ENCODE measurements around the gene HNRNPF.

The HNRNPF gene

GRCh38 chr10:43376046-43376635 lies 32.8 kb downstream of the HNRNPF start:
- Histone ChIP-seq H3K4me1 (ENCODE audit: control insufficient read depth, insufficient read depth, low read length) (no peaks in the 10 kb centered on the region), H3K4me3 (ENCODE audit: low read depth, low read length) (no peak overlapping the region), H3K9me3 (ENCODE audit: control insufficient read depth, insufficient read depth, low read depth, low read length) (no peaks in the 10 kb centered on the region), H3K27ac (ENCODE audit: extremely low read depth, low read depth, low read length) (no peak overlapping the region), H3K36me3 (ENCODE audit: control insufficient read depth in 2 of 2, insufficient read depth in 1 of 2, low read length in 2 of 2) (no peaks in the 10 kb centered on the region)
- peak; percentile 58 for TF ChIP-seq GLIS1 (tag by site-specific recombination; IDR thresholded peaks at IDR 0.05)
- TF ChIP-seq ZNF174 (tag by site-specific recombination; IDR thresholded peaks at IDR 0.05), result no peak
- 0 out of 2 replicates have a peak, but pooled peaks have one; percentile 32 for TF ChIP-seq GLIS2 (tag by site-specific recombination; IDR thresholded peaks at IDR 0.05)
- TF ChIP-seq ZIC2 (tag by site-specific recombination; IDR thresholded peaks at IDR 0.05), result 0 out of 2 replicates have a peak, but pooled peaks have one; percentile 10
- no peak for TF ChIP-seq SP2 (tag by site-specific recombination; IDR thresholded peaks at IDR 0.05)
- no peak for TF ChIP-seq INSM2 (tag by site-specific recombination; IDR thresholded peaks at IDR 0.05)
- no peak for TF ChIP-seq ZNF473 (tag by site-specific recombination; IDR thresholded peaks at IDR 0.05)
- peak; percentile 47; the same call in 1 of the 2 replicates for TF ChIP-seq PRDM10 (tag by site-specific recombination; IDR thresholded peaks at IDR 0.05)
- ChIA-PET CTCF (no interaction called here), POLR2A (no interaction called here)

GRCh38 chr10:43375401-43376020 lies 33.5 kb downstream of the HNRNPF start:
- TF ChIP-seq ZBTB7A (tag by site-specific recombination; IDR thresholded peaks at IDR 0.05; ENCODE audit: low read depth), result no peak
- TF ChIP-seq KLF1 (tag by site-specific recombination; IDR thresholded peaks at IDR 0.05), result 0 out of 2 replicates have a peak, but pooled peaks have one; percentile 11
- H3K4me1 ChIP-seq (ENCODE audit: control insufficient read depth, insufficient read depth, low read length), result no peaks in the 10 kb centered on the region
- H3K9me3 ChIP-seq (ENCODE audit: control insufficient read depth, insufficient read depth, low read depth, low read length), result no peaks in the 10 kb centered on the region
- no peak overlapping the region for H3K4me3 ChIP-seq (ENCODE audit: low read depth, low read length)
- H3K36me3 ChIP-seq (ENCODE audit: control insufficient read depth in 2 of 2, insufficient read depth in 1 of 2, low read length in 2 of 2), result no peaks in the 10 kb centered on the region
- H3K27ac ChIP-seq (ENCODE audit: extremely low read depth, low read depth, low read length), result no peak overlapping the region
- ChIA-PET POLR2A (no interaction called here), CTCF (no interaction called here)

GRCh38 chr10:43374194-43374593 lies 34.8 kb downstream of the HNRNPF start:
- CTCF ChIA-PET, result interaction anchor here (1.4 kb wide), 1 partner anchor 82 kb away, joined by 5 read pairs; no protein-coding TSS in a partner anchor
- Histone ChIP-seq H3K4me1 (ENCODE audit: control insufficient read depth, insufficient read depth, low read length) (no peaks in the 10 kb centered on the region), H3K9me3 (ENCODE audit: control insufficient read depth, insufficient read depth, low read depth, low read length) (no peaks in the 10 kb centered on the region), H3K4me3 (ENCODE audit: low read depth, low read length) (no peak overlapping the region), H3K27ac (ENCODE audit: extremely low read depth, low read depth, low read length) (no peak overlapping the region), H3K36me3 (ENCODE audit: control insufficient read depth in 2 of 2, insufficient read depth in 1 of 2, low read length in 2 of 2) (no peaks in the 10 kb centered on the region)
- 0 out of 2 replicates have a peak, but pooled peaks have one; percentile 0 for TF ChIP-seq SCRT2 (tag by site-specific recombination; IDR thresholded peaks at IDR 0.05)
- peak; percentile 77 for TF ChIP-seq EGR2 (tag by site-specific recombination; IDR thresholded peaks at IDR 0.05; ENCODE audit: low read depth)
- TF ChIP-seq ZFP37 (tag by site-specific recombination; IDR thresholded peaks at IDR 0.05), result no peak
- TF ChIP-seq ZNF146 (tag by site-specific recombination; IDR thresholded peaks at IDR 0.05), result no peak
- TF ChIP-seq ZFHX2 (tag by site-specific recombination; conservative IDR thresholded peaks at IDR 0.05), result peak; percentile 82
- TF ChIP-seq INSM2 (tag by site-specific recombination; IDR thresholded peaks at IDR 0.05), result no peak
- POLR2A ChIA-PET, result no interaction called here

Measured in HEK293 (cell line).